Stimulated activated CD4-positive, alpha-beta T cell treated with anti-CD3 and anti-CD28 coated beads, Interleukin-4, amount 100 ng/mL, for 24 hours (primary cell): ENCODE data around the gene PRPF31.
"Not testable (repeated sequence)": the region's sequence is repeated elsewhere in the genome, so short reads cannot be mapped to it uniquely, and the experiment has no call there.

Source experiments
- DNase-seq: peaks from one replicate; pipeline ENCODE4 v3.0.0-alpha.2; 2020

The PRPF31 gene

GRCh38 chr19:54115109-54116063 is at the start of gene PRPF31, which contains the start of gene TFPT:
TSS of gene PRPF31 (plus strand) at chr19:54115754. CDS start at chr19:54118279, 2,525 bp downstream.
TSS of gene TFPT (minus strand) at chr19:54115657. CDS start at chr19:54115269, 388 bp downstream.
- peak; percentile 97 for DNase-seq

GRCh38 chr19:54069470-54069869 is 46.1 kb upstream of the PRPF31 start:
- no peak for DNase-seq

- no peak for DNase-seq
Measured at GRCh38 chr19:54073829-54074228, 41.7 kb upstream of the PRPF31 start.

GRCh38 chr19:54074851-54075250 is 40.7 kb upstream of the PRPF31 start:
- DNase-seq, result no peak

GRCh38 chr19:54077334-54077733 is 38.2 kb upstream of the PRPF31 start:
- DNase-seq, result no peak

- DNase-seq, result no peak
Measured at GRCh38 chr19:54081032-54081431, 34.5 kb upstream of the PRPF31 start, which contains the start of gene TARM1. TSS of gene TARM1 (minus strand) at chr19:54081365. CDS start at chr19:54081340, 25 bp downstream.

GRCh38 chr19:54084410-54084809 is 31.1 kb upstream of the PRPF31 start:
- no peak for DNase-seq

- no peak for DNase-seq
Measured at GRCh38 chr19:54094426-54095000, 21.0 kb upstream of the PRPF31 start.

GRCh38 chr19:54095136-54095858 is 20.3 kb upstream of the PRPF31 start:
- DNase-seq, result no peak

GRCh38 chr19:54095859-54096616 is 19.5 kb upstream of the PRPF31 start:
- DNase-seq, result peak; percentile 51

- DNase-seq, result no peak
Measured at GRCh38 chr19:54096617-54097106, 18.9 kb upstream of the PRPF31 start.

- no peak for DNase-seq
Measured at GRCh38 chr19:54099190-54099902, 16.2 kb upstream of the PRPF31 start.

- DNase-seq, result not testable (repeated sequence)
Measured at GRCh38 chr19:54099903-54100255, 15.7 kb upstream of the PRPF31 start.

GRCh38 chr19:54100561-54100960 is 15.0 kb upstream of the PRPF31 start, which contains the start of gene OSCAR:
TSS of gene OSCAR (minus strand) at chr19:54100803. CDS start at chr19:54100792, 11 bp downstream.
- no peak for DNase-seq

- DNase-seq, result peak; percentile 97
Measured at GRCh38 chr19:54102421-54103169, 13.0 kb upstream of the PRPF31 start, which contains the start of gene NDUFA3. TSS of gene NDUFA3 (plus strand) at chr19:54102855. CDS start at chr19:54102879, 24 bp downstream.

GRCh38 chr19:54104998-54105715 is 10.4 kb upstream of the PRPF31 start:
- no peak for DNase-seq

- no peak for DNase-seq
Measured at GRCh38 chr19:54105796-54106195, 9.8 kb upstream of the PRPF31 start.

- DNase-seq, result no peak
Measured at GRCh38 chr19:54106716-54107115, 8.8 kb upstream of the PRPF31 start.

- DNase-seq, result no peak
Measured at GRCh38 chr19:54107876-54108490, 7.6 kb upstream of the PRPF31 start.
